ENCODE results near the gene C17orf78. TPM values are rescaled to one million over a fixed set of nuclear protein-coding genes. Genes with fewer than 3 reads are reported as not detected.

C17orf78 gene
- total RNA-seq, 1 donor from 2014 or later = not detected

DNA sequence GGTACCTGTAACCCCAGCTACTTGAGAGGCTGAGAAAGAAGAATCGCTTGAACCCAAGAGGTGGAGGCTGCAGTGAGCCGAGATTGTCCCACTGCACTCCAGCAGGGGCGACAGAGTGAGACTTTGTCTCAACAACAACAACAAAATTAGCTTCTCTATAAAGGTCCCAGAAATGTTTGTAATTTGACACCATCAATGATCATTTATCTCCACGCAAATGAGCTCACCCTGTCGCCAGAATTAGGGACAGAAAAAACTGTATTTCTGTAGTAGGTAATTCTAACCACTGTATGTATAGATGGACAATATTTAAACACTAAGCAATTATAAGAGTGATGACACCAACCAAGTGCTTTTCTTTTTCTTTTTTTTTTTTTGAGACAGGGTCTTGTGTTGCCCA lies 10.7 kb downstream of the C17orf78 start:
- Mint-ChIP-seq H3K27ac (ENCODE audit: unreplicated experiment) (no peak overlapping the region), H3K4me1 (ENCODE audit: low read depth) (peaks cover 20% of the 10 kb centered on the region), H3K36me3 (ENCODE audit: low read depth) (no peaks in the 10 kb centered on the region), H3K4me3 (ENCODE audit: unreplicated experiment) (no peak overlapping the region), H3K27me3 (ENCODE audit: low read depth) (no peaks in the 10 kb centered on the region), H3K9me3 (ENCODE audit: low read depth) (no peaks in the 10 kb centered on the region)
- TF ChIP-seq CTCF (IDR thresholded peaks at IDR 0.05) = no peak
- no peak for DNase-seq (ENCODE audit: low spot score)

- Mint-ChIP-seq H3K4me3 (ENCODE audit: unreplicated experiment) (no peak overlapping the region), H3K4me1 (ENCODE audit: low read depth) (peaks cover 32% of the 10 kb centered on the region), H3K27ac (ENCODE audit: unreplicated experiment) (no peak overlapping the region), H3K27me3 (ENCODE audit: low read depth) (no peaks in the 10 kb centered on the region), H3K36me3 (ENCODE audit: low read depth) (no peaks in the 10 kb centered on the region), H3K9me3 (ENCODE audit: low read depth) (no peaks in the 10 kb centered on the region)
- no peak for TF ChIP-seq CTCF (IDR thresholded peaks at IDR 0.05)
- no peak for DNase-seq (ENCODE audit: low spot score)
These were observed 12.5 kb downstream of the C17orf78 start for GRCh38 chr17:37388266-37388665.

DNA sequence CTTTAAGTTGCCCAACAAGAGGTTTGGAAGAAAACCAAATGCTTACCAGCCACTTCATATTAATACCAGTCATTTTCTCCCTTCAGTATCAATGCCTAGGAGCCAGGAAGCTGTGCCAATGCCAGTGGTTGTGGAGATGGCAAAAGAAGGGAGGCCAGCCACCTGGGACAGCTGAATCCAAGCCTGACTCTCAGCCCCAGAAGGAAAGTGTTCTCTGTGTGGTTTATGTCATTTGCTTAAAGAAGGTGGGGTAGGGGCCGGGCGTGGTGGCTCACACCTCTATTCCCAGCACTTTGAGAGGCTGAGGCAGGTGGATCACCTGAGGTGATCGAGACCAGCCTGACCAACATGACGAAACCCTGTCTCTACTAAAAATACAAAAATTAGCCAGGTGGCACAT lies 13.4 kb downstream of the C17orf78 start:
- no peaks in the 10 kb centered on the region for H3K27me3 Mint-ChIP-seq (ENCODE audit: low read depth)
- DNase-seq (ENCODE audit: low spot score) = no peak
- TF ChIP-seq CTCF (IDR thresholded peaks at IDR 0.05) = no peak
- H3K4me3 Mint-ChIP-seq (ENCODE audit: unreplicated experiment) = no peak overlapping the region
- no peaks in the 10 kb centered on the region for H3K9me3 Mint-ChIP-seq (ENCODE audit: low read depth)
- no peaks in the 10 kb centered on the region for H3K36me3 Mint-ChIP-seq (ENCODE audit: low read depth)
- H3K4me1 Mint-ChIP-seq (ENCODE audit: low read depth) = peaks cover 32% of the 10 kb centered on the region
- H3K27ac Mint-ChIP-seq (ENCODE audit: unreplicated experiment) = no peak overlapping the region

- peak overlapping the region; percentile 17 for H3K27ac Mint-ChIP-seq (ENCODE audit: unreplicated experiment)
- TF ChIP-seq CTCF (IDR thresholded peaks at IDR 0.05) = no peak
- DNase-seq (ENCODE audit: low spot score) = no peak
- H3K4me3 Mint-ChIP-seq (ENCODE audit: unreplicated experiment) = no peak overlapping the region
- H3K9me3 Mint-ChIP-seq (ENCODE audit: low read depth) = no peaks in the 10 kb centered on the region
- no peaks in the 10 kb centered on the region for H3K27me3 Mint-ChIP-seq (ENCODE audit: low read depth)
- H3K4me1 Mint-ChIP-seq (ENCODE audit: low read depth) = peaks cover 30% of the 10 kb centered on the region
- H3K36me3 Mint-ChIP-seq (ENCODE audit: low read depth) = no peaks in the 10 kb centered on the region
These were observed 15.4 kb downstream of the C17orf78 start for GRCh38 chr17:37391146-37391545.

- Mint-ChIP-seq H3K27ac (ENCODE audit: unreplicated experiment) (peak overlapping the region; percentile 72), H3K36me3 (ENCODE audit: low read depth) (no peaks in the 10 kb centered on the region), H3K4me3 (ENCODE audit: unreplicated experiment) (no peak overlapping the region), H3K27me3 (ENCODE audit: low read depth) (no peaks in the 10 kb centered on the region), H3K4me1 (ENCODE audit: low read depth) (peaks cover 30% of the 10 kb centered on the region), H3K9me3 (ENCODE audit: low read depth) (no peaks in the 10 kb centered on the region)
- TF ChIP-seq CTCF (IDR thresholded peaks at IDR 0.05) = no peak
- no peak for DNase-seq (ENCODE audit: low spot score)
These were observed 16.3 kb downstream of the C17orf78 start for GRCh38 chr17:37392024-37392590.

All from chondrocyte (in vitro differentiated cells).